ENCODE data around the gene SMARCE1.

SMARCE1 gene

GRCh38 chr17:40577611-40578065 lies 70.0 kb downstream of the SMARCE1 start:
- DNase-seq = peak; percentile 55

GRCh38 chr17:40576113-40576740 lies 71.4 kb downstream of the SMARCE1 start:
- DNase-seq = peak; percentile 41

All from CD4-positive, alpha-beta T cell treated with Interleukin-21 for 1 hour (primary cell).